GM12878 (cell line): Measurements from ENCODE around the gene SUSD5. TPM values are rescaled to one million over a fixed set of nuclear protein-coding genes. Genes with fewer than 3 reads are reported as not detected.

Source experiments
- CHD2 ChIP-seq: IDR thresholded peaks from 2 replicates; pipeline ENCODE4 v1.6.1; 2011; ENCODE audit warnings: low read depth, low read length, improper control_type of control experiment, borderline replicate concordance
- E4F1 ChIP-seq: fragments of 450-650 bp; IDR thresholded peaks from 2 replicates; pipeline ENCODE4 v1.6.1; 2018; ENCODE audit warnings: borderline replicate concordance, mild to moderate bottlenecking; ENCODE audit not compliant: partially characterized antibody
- NKRF ChIP-seq: fragments of 450-650 bp; conservative IDR thresholded peaks from 2 replicates; pipeline ENCODE4 v1.6.1; 2017; ENCODE audit warnings: mild to moderate bottlenecking, moderate library complexity
- NR2C2 ChIP-seq: IDR thresholded peaks from 2 replicates; pipeline ENCODE4 v1.6.1; 2011; ENCODE audit warnings: borderline replicate concordance, low read depth; ENCODE audit not compliant: control insufficient read depth, insufficient read length
- NRF1 ChIP-seq: conservative IDR thresholded peaks from 2 replicates; pipeline ENCODE4 v1.6.1; 2011; ENCODE audit warnings: mild to moderate bottlenecking, low read depth, low read length, improper control_type of control experiment
- ZBTB33 ChIP-seq: fragments of 450-650 bp; IDR thresholded peaks from 2 replicates; pipeline ENCODE4 v1.6.1; 2017; ENCODE audit warnings: mild to moderate bottlenecking
- ZNF687 ChIP-seq: fragments of 450-650 bp; IDR thresholded peaks from 2 replicates; pipeline ENCODE4 v1.6.1; 2017; ENCODE audit warnings: mild to moderate bottlenecking, moderate library complexity
- polyA plus RNA-seq, 11 experiments: library from polyadenylated mRNA; depleted of rRNA in 4 of 11; unstranded in 6 of 11; stranded (reverse) in 5 of 11; fragments of >200 nt; fragmentation: Nextera tagmentation in 4 of 11; fragmentation: Illumina TruSeq in 1 of 11; extraction: Ambion mirVana in 4 of 11; extraction: Trizol in 1 of 11; gene quantifications; 1 replicate in 1 of 11; 2 replicates in 10 of 11; pipeline versions ENCODE4 v1.2.1 to v1.2.3, GENCODE V29; 2011 to 2016; ENCODE audit warnings: inconsistent platforms in 2 of 11, missing spikeins in 2 of 11, low read depth in 1 of 11
- total RNA-seq, 4 experiments: library from RNA; depleted of rRNA in 3 of 4; stranded (reverse); fragments of >200 nt in 3 of 4; fragmentation: Illumina TruSeq in 1 of 4; extraction: Trizol in 1 of 4; gene quantifications; 2 replicates each; pipeline versions ENCODE4 v1.2.1 to v1.2.3, GENCODE V29; 2013 to 2021

The SUSD5 gene
- total and polyA plus RNA-seq, 10 of the 15 experiments (the other 5 are each of a cell fraction or from before 2014, with no cell fraction given), result 0.01 to 0.05 (median 0.03) TPM; not detected in 4

GRCh38 chr3:33137691-33138090, 80.9 kb downstream of the SUSD5 start (continued):
- TF ChIP-seq E4F1, result no peak
- no peak for TF ChIP-seq NRF1
- no peak for TF ChIP-seq NKRF
- no peak for TF ChIP-seq ZBTB33
- no peak for TF ChIP-seq ZNF687
- no peak for TF ChIP-seq CHD2
- no peak for TF ChIP-seq NR2C2
